ENCODE data around the gene TMTC1. TPM values are rescaled to one million over a fixed set of nuclear protein-coding genes. Genes with fewer than 3 reads are reported as not detected.

Gene TMTC1
- polyA plus RNA-seq, 1 of the 3 experiments (the other 2 are of a cell fraction): 0.13 TPM

DNA sequence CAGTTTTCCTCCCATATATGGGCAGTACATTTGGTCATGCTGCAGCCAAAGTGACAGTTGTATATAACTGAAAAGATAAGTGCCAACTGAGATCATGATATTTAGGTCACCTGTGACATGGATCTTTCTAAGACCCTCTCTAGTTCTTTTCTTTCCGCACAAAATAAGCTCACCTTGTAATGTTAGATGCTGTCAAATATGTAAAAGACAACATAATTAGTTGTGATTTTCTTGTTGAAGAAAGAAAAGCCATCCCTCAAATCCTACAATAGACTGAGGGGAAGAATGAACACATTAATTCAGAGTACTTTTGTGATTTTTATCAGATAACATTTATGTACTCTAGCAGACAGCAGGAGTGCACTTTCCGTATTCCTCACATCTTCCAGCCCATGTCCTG is 323.7 kb downstream of the TMTC1 start:
- no peaks in the 10 kb centered on the region for H3K36me3 ChIP-seq (replicated peaks in 1 of 2; ENCODE audit: control insufficient read depth in 1 of 2, insufficient read depth in 2 of 2, low read length in 1 of 2)
- no peak for DNase-seq
- ChIA-PET POLR2A (no interaction called here), CTCF (no interaction called here)
- no peaks in the 10 kb centered on the region for H3K79me2 ChIP-seq (ENCODE audit: insufficient read depth)
- H2AFZ ChIP-seq (ENCODE audit: low read depth): no peak overlapping the region
- TF ChIP-seq TCF12 (IDR thresholded peaks at IDR 0.05) (no peak), SMC3 (IDR thresholded peaks at IDR 0.05; ENCODE audit: low read depth, low read length) (no peak), GATA2 (CRISPR knock-in tag; IDR thresholded peaks at IDR 0.05) (no peak), POLR2AphosphoS5 (IDR thresholded peaks at IDR 0.05; ENCODE audit: low read depth, low read length) (no peak), CHD2 (IDR thresholded peaks at IDR 0.05; ENCODE audit: low read length, partially characterized antibody) (no peak), GABPA (IDR thresholded peaks at IDR 0.05; ENCODE audit: low read depth) (no peak), RAD21 (IDR thresholded peaks at IDR 0.05; ENCODE audit: low read length) (no peak), EP300 (IDR thresholded peaks at IDR 0.05; ENCODE audit: borderline replicate concordance in 1 of 2, low read depth in 1 of 2, low read length in 1 of 2) (no peak), MXI1 (IDR thresholded peaks at IDR 0.05; ENCODE audit: low read depth, low read length) (no peak)
- TF ChIP-seq, protein P1, sequence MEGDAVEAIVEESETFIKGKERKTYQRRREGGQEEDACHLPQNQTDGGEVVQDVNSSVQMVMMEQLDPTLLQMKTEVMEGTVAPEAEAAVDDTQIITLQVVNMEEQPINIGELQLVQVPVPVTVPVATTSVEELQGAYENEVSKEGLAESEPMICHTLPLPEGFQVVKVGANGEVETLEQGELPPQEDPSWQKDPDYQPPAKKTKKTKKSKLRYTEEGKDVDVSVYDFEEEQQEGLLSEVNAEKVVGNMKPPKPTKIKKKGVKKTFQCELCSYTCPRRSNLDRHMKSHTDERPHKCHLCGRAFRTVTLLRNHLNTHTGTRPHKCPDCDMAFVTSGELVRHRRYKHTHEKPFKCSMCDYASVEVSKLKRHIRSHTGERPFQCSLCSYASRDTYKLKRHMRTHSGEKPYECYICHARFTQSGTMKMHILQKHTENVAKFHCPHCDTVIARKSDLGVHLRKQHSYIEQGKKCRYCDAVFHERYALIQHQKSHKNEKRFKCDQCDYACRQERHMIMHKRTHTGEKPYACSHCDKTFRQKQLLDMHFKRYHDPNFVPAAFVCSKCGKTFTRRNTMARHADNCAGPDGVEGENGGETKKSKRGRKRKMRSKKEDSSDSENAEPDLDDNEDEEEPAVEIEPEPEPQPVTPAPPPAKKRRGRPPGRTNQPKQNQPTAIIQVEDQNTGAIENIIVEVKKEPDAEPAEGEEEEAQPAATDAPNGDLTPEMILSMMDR (IDR thresholded peaks at IDR 0.05): no peak
- TF ChIP-seq, protein P2, sequence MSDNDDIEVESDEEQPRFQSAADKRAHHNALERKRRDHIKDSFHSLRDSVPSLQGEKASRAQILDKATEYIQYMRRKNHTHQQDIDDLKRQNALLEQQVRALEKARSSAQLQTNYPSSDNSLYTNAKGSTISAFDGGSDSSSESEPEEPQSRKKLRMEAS (IDR thresholded peaks at IDR 0.05; ENCODE audit: low read depth): no peak
- no peak overlapping the region for H3K4me2 ChIP-seq
- H3K9me3 ChIP-seq: no peaks in the 10 kb centered on the region
- H3K9me2 ChIP-seq: no peaks in the 10 kb centered on the region
- H3F3A ChIP-seq (replicated peaks; ENCODE audit: insufficient read depth): no peaks in the 10 kb centered on the region
- no peak overlapping the region for H3K9ac ChIP-seq
- no peaks in the 10 kb centered on the region for H4K20me1 ChIP-seq (ENCODE audit: insufficient read depth)
- 36% methylated on average over 2 of the region's 2 CpGs for WGBS (ENCODE audit: low lambda C conversion rate)
- H3K4me1 ChIP-seq (ENCODE audit: control insufficient read depth in 1 of 2, insufficient read depth in 2 of 2, low read depth in 1 of 2, low read length in 1 of 2): peaks cover 0 to 3% of the 10 kb centered on the region in 2 experiments; a peak in 1 of 4 replicates
- no peaks in the 10 kb centered on the region for H3K27me3 ChIP-seq (ENCODE audit: insufficient read depth)
- H3K27ac ChIP-seq (ENCODE audit: low read depth in 2 of 2, low read length in 1 of 2): no peak overlapping the region
- H3K4me3 ChIP-seq (ENCODE audit: low read depth in 2 of 2, low read length in 1 of 2): no peak overlapping the region

DNA sequence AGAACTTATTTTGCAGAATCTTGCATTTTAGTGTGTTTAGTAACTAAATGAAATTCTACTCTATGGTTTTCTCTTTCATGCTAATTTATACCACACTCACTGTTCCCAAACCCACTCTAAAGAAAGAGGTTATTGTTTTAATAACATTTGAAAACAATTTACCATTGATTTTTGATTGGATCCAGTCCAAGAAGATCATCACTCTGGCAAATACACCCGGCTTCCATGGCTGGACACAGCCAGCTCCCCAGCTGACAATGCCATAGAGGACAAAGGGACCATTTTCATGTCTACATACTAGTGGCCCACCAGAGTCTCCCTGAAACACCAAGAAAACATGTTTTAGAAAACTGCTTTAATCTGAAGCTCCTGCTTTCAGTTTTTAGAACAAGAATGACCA is 328.7 kb downstream of the TMTC1 start:
- H4K20me1 ChIP-seq (ENCODE audit: insufficient read depth): no peaks in the 10 kb centered on the region
- no peaks in the 10 kb centered on the region for H3F3A ChIP-seq (replicated peaks; ENCODE audit: insufficient read depth)
- DNase-seq: peak; percentile 8
- TF ChIP-seq TEAD4 (IDR thresholded peaks at IDR 0.05; ENCODE audit: borderline replicate concordance, insufficient read depth) (no peak), SIN3A (IDR thresholded peaks at IDR 0.05; ENCODE audit: borderline replicate concordance, low read depth, low read length) (no peak), MXI1 (IDR thresholded peaks at IDR 0.05; ENCODE audit: low read depth, low read length) (no peak), TAF1 (IDR thresholded peaks at IDR 0.05; ENCODE audit: borderline replicate concordance, low read depth, low read length) (no peak), JUND (IDR thresholded peaks at IDR 0.05) (no peak), FOSL2 (IDR thresholded peaks at IDR 0.05; ENCODE audit: borderline replicate concordance, low read depth) (no peak), RCOR1 (IDR thresholded peaks at IDR 0.05; ENCODE audit: low read length) (no peak)
- TF ChIP-seq, protein P1 (IDR thresholded peaks at IDR 0.05): no peak
- TF ChIP-seq, protein P3, sequence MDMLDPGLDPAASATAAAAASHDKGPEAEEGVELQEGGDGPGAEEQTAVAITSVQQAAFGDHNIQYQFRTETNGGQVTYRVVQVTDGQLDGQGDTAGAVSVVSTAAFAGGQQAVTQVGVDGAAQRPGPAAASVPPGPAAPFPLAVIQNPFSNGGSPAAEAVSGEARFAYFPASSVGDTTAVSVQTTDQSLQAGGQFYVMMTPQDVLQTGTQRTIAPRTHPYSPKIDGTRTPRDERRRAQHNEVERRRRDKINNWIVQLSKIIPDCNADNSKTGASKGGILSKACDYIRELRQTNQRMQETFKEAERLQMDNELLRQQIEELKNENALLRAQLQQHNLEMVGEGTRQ (IDR thresholded peaks at IDR 0.05; ENCODE audit: borderline replicate concordance, low read depth, low read length): no peak
- H3K36me3 ChIP-seq (replicated peaks in 1 of 2; ENCODE audit: control insufficient read depth in 1 of 2, insufficient read depth in 2 of 2, low read length in 1 of 2): no peaks in the 10 kb centered on the region
- no peak overlapping the region for H2AFZ ChIP-seq (ENCODE audit: low read depth)
- no peak overlapping the region for H3K4me2 ChIP-seq
- ChIA-PET POLR2A (no interaction called here), CTCF (no interaction called here)
- H3K4me1 ChIP-seq (ENCODE audit: control insufficient read depth in 1 of 2, insufficient read depth in 2 of 2, low read depth in 1 of 2, low read length in 1 of 2): no peaks in the 10 kb centered on the region
- H3K9ac ChIP-seq: no peak overlapping the region
- no peak overlapping the region for H3K27ac ChIP-seq (ENCODE audit: low read depth in 2 of 2, low read length in 1 of 2)
- H3K9me3 ChIP-seq: no peaks in the 10 kb centered on the region
- H3K79me2 ChIP-seq (ENCODE audit: insufficient read depth): no peaks in the 10 kb centered on the region
- H3K4me3 ChIP-seq (ENCODE audit: low read depth in 2 of 2, low read length in 1 of 2): no peak overlapping the region
- H3K27me3 ChIP-seq (ENCODE audit: insufficient read depth): no peaks in the 10 kb centered on the region
- 16% methylated on average over 1 of the region's 1 CpG for WGBS (ENCODE audit: low lambda C conversion rate)
- H3K9me2 ChIP-seq: no peaks in the 10 kb centered on the region
